ENCODE measurements around the gene PTPRG.

PTPRG gene

GRCh38 chr3:61771976-61772375, 210.6 kb downstream of the PTPRG start:
- DNase-seq: no peak

- no peak for DNase-seq
These were observed 211.1 kb downstream of the PTPRG start for GRCh38 chr3:61772456-61772855.

GRCh38 chr3:61774279-61774890, 213.0 kb downstream of the PTPRG start:
- no peak for DNase-seq

GRCh38 chr3:61776390-61776789, 215.0 kb downstream of the PTPRG start:
- peak; percentile 11 for DNase-seq

GRCh38 chr3:61777483-61777882, 216.1 kb downstream of the PTPRG start:
- DNase-seq: no peak

- DNase-seq: peak; percentile 6
These were observed 216.7 kb downstream of the PTPRG start for GRCh38 chr3:61778095-61778494.

GRCh38 chr3:61780016-61780415, 218.6 kb downstream of the PTPRG start:
- DNase-seq: no peak

- DNase-seq: no peak
These were observed 219.3 kb downstream of the PTPRG start for GRCh38 chr3:61780455-61781228.

- no peak for DNase-seq
These were observed 222.8 kb downstream of the PTPRG start for GRCh38 chr3:61783993-61784718.

- no peak for DNase-seq
These were observed 227.5 kb downstream of the PTPRG start for GRCh38 chr3:61788623-61789507.

- DNase-seq: peak; percentile 43
These were observed 228.5 kb downstream of the PTPRG start for GRCh38 chr3:61789861-61790260.

GRCh38 chr3:61790411-61790810, 229.0 kb downstream of the PTPRG start:
- DNase-seq: no peak

- no peak for DNase-seq
These were observed 231.7 kb downstream of the PTPRG start for GRCh38 chr3:61793056-61793455.

GRCh38 chr3:61793521-61793920, 232.2 kb downstream of the PTPRG start:
- DNase-seq: no peak

GRCh38 chr3:61794341-61794740, 233.0 kb downstream of the PTPRG start:
- DNase-seq: no peak

- DNase-seq: no peak
These were observed 233.6 kb downstream of the PTPRG start for GRCh38 chr3:61794961-61795360.

GRCh38 chr3:61796088-61796680, 234.8 kb downstream of the PTPRG start:
- DNase-seq: peak; percentile 9

- no peak for DNase-seq
These were observed 235.5 kb downstream of the PTPRG start for GRCh38 chr3:61796911-61797310.

- peak; percentile 68 for DNase-seq
These were observed 241.4 kb downstream of the PTPRG start for GRCh38 chr3:61802772-61803171.

- peak; percentile 88 for DNase-seq
These were observed 242.6 kb downstream of the PTPRG start for GRCh38 chr3:61803983-61804382.

GRCh38 chr3:61804782-61805181, 243.4 kb downstream of the PTPRG start:
- peak; percentile 42 for DNase-seq

GRCh38 chr3:61805510-61806080, 244.2 kb downstream of the PTPRG start:
- peak; percentile 88 for DNase-seq

All from NCI-H69 (cell line).